AG09319 (cell line): ENCODE measurements around the gene ENTR1.

Experiments used
- DNase-seq: peaks from one replicate; pipeline ENCODE4 v3.0.0-alpha.2; 2010; ENCODE audit warnings: low read depth; ENCODE audit errors: extremely low read depth
- CTCF ChIP-seq: IDR thresholded peaks from 2 replicates; pipeline ENCODE4 v1.5.1; 2011; ENCODE audit warnings: low read depth, mild to moderate bottlenecking, inconsistent platforms, low read length, moderate library complexity

The ENTR1 gene

GRCh38 chr9:136424750-136425362, 14.4 kb upstream of the ENTR1 start:
- no peak for TF ChIP-seq CTCF
- no peak for DNase-seq

GRCh38 chr9:136423432-136424146, 13.2 kb upstream of the ENTR1 start:
- DNase-seq: no peak
- no peak for TF ChIP-seq CTCF

- no peak for DNase-seq
- TF ChIP-seq CTCF: no peak
Measured at GRCh38 chr9:136422876-136423275, 12.5 kb upstream of the ENTR1 start.

GRCh38 chr9:136421791-136422190, 11.4 kb upstream of the ENTR1 start:
- TF ChIP-seq CTCF: no peak
- no peak for DNase-seq

GRCh38 chr9:136419092-136419420, 8.6 kb upstream of the ENTR1 start:
- TF ChIP-seq CTCF: no peak
- no peak for DNase-seq

- no peak for DNase-seq
- no peak for TF ChIP-seq CTCF
Measured at GRCh38 chr9:136418182-136419091, 8.0 kb upstream of the ENTR1 start.

GRCh38 chr9:136416914-136417313, 6.5 kb upstream of the ENTR1 start:
- no peak for TF ChIP-seq CTCF
- DNase-seq: no peak
